Thymus (tissue), 11 donors: ENCODE results near the gene CMKLR1. TPM values are rescaled to one million over a fixed set of nuclear protein-coding genes. Genes with fewer than 3 reads are reported as not detected.

Experiments used
- DNase-seq, 9 donors: peaks; one replicate each; pipeline ENCODE4 v3.0.0-alpha.2; 2013; ENCODE audit warnings: low spot score in 9 of 9, low read depth in 6 of 9, missing footprints in 1 of 9
- H3K27ac ChIP-seq, 2 donors: one replicate each; pipeline ENCODE4 v1.5.1; 2013; ENCODE audit warnings: control low read depth in 1 of 2, low read depth in 1 of 2, low read length in 1 of 2, mild to moderate bottlenecking in 1 of 2, moderate library complexity in 1 of 2
- H3K27me3 ChIP-seq, 2 donors: one replicate each; pipeline ENCODE4 v1.5.1; 2013; ENCODE audit warnings: low read length in 1 of 2; ENCODE audit not compliant: control insufficient read depth in 2 of 2, insufficient read depth in 1 of 2
- H3K36me3 ChIP-seq, 2 donors: one replicate each; pipeline ENCODE4 v1.5.1; 2013; ENCODE audit warnings: low read length in 1 of 2, mild to moderate bottlenecking in 1 of 2, moderate library complexity in 1 of 2; ENCODE audit not compliant: control insufficient read depth in 2 of 2, insufficient read depth in 2 of 2
- H3K4me1 ChIP-seq, 2 donors: one replicate each; pipeline ENCODE4 v1.5.1; 2013; ENCODE audit warnings: low read length in 2 of 2; ENCODE audit not compliant: control insufficient read depth in 2 of 2, insufficient read depth in 2 of 2
- H3K4me3 ChIP-seq, 2 donors: one replicate each; pipeline ENCODE4 v1.5.1; 2013; ENCODE audit warnings: low read length in 2 of 2, control low read depth in 1 of 2, mild to moderate bottlenecking in 1 of 2
- H3K9me3 ChIP-seq, 2 donors: one replicate each; pipeline ENCODE4 v1.5.1; 2013; ENCODE audit warnings: low read length in 1 of 2, mild to moderate bottlenecking in 1 of 2; ENCODE audit not compliant: control insufficient read depth in 2 of 2, insufficient read depth in 1 of 2
- WGBS: extraction: QIAGEN DNeasy Blood & Tissue Kit; methylation state at CpG from one replicate; pipeline ENCODE4 v1.1.7; 2013; 5-methylcytosine and 5-hydroxymethylcytosine counted together
- polyA plus RNA-seq: library from polyadenylated mRNA; stranded (reverse); fragments of 200-250 nt; gene quantifications from one replicate; pipeline ENCODE4 v1.2.3, GENCODE V29; 2013
- total RNA-seq: library from RNA; stranded (reverse); fragments of 120-200 nt; gene quantifications from one replicate; pipeline ENCODE4 v1.2.4, GENCODE V29; 2013
- donor health status: healthy.

Gene CMKLR1
- total and polyA plus RNA-seq, 2 donors: 4.4 to 4.5 TPM

- Histone ChIP-seq H3K27ac (no peak overlapping the region), H3K36me3 (no peaks in the 10 kb centered on the region), H3K27me3 (no peaks in the 10 kb centered on the region), H3K4me3 (no peak overlapping the region), H3K4me1 (no peaks in the 10 kb centered on the region), H3K9me3 (no peaks in the 10 kb centered on the region)
- 94% methylated on average over 12 of the region's 12 CpGs for WGBS
- no peak for DNase-seq
These were observed 18.0 kb upstream of the CMKLR1 start for GRCh38 chr12:108356835-108357806.

GRCh38 chr12:108355069-108355468 is 16.0 kb upstream of the CMKLR1 start:
- no peak for DNase-seq
- no peaks in the 10 kb centered on the region for H3K4me1 ChIP-seq
- H3K36me3 ChIP-seq: no peaks in the 10 kb centered on the region
- H3K9me3 ChIP-seq: no peaks in the 10 kb centered on the region
- no peaks in the 10 kb centered on the region for H3K27me3 ChIP-seq
- 94% methylated on average over 2 of the region's 2 CpGs for WGBS
- no peak overlapping the region for H3K27ac ChIP-seq
- H3K4me3 ChIP-seq: no peak overlapping the region

GRCh38 chr12:108352591-108352990 is 13.5 kb upstream of the CMKLR1 start:
- Histone ChIP-seq H3K27me3 (no peaks in the 10 kb centered on the region), H3K27ac (no peak overlapping the region), H3K4me1 (no peaks in the 10 kb centered on the region), H3K36me3 (no peaks in the 10 kb centered on the region), H3K4me3 (no peak overlapping the region), H3K9me3 (no peaks in the 10 kb centered on the region)
- no peak for DNase-seq

GRCh38 chr12:108350511-108350910 is 11.4 kb upstream of the CMKLR1 start:
- no peaks in the 10 kb centered on the region for H3K36me3 ChIP-seq
- H3K27ac ChIP-seq: no peak overlapping the region
- H3K4me1 ChIP-seq: no peaks in the 10 kb centered on the region
- no peak for DNase-seq
- 97% methylated on average over 3 of the region's 3 CpGs for WGBS
- H3K27me3 ChIP-seq: no peaks in the 10 kb centered on the region
- H3K4me3 ChIP-seq: no peak overlapping the region
- no peaks in the 10 kb centered on the region for H3K9me3 ChIP-seq

GRCh38 chr12:108349278-108349688 is 10.2 kb upstream of the CMKLR1 start:
- WGBS: 74% methylated on average over 8 of the region's 8 CpGs
- H3K27me3 ChIP-seq: no peaks in the 10 kb centered on the region
- H3K9me3 ChIP-seq: no peaks in the 10 kb centered on the region
- H3K27ac ChIP-seq: no peak overlapping the region
- no peak overlapping the region for H3K4me3 ChIP-seq
- H3K4me1 ChIP-seq: no peaks in the 10 kb centered on the region
- no peak for DNase-seq
- H3K36me3 ChIP-seq: no peaks in the 10 kb centered on the region

- no peaks in the 10 kb centered on the region for H3K9me3 ChIP-seq
- 96% methylated on average over 9 of the region's 9 CpGs for WGBS
- H3K36me3 ChIP-seq: no peaks in the 10 kb centered on the region
- no peak overlapping the region for H3K27ac ChIP-seq
- no peaks in the 10 kb centered on the region for H3K4me1 ChIP-seq
- no peak overlapping the region for H3K4me3 ChIP-seq
- DNase-seq: no peak
- no peaks in the 10 kb centered on the region for H3K27me3 ChIP-seq
These were observed 9.7 kb upstream of the CMKLR1 start for GRCh38 chr12:108348842-108349241.

GRCh38 chr12:108346727-108347710 is 7.9 kb upstream of the CMKLR1 start:
- H3K4me3 ChIP-seq: no peak overlapping the region
- no peaks in the 10 kb centered on the region for H3K9me3 ChIP-seq
- no peak for DNase-seq
- no peaks in the 10 kb centered on the region for H3K27me3 ChIP-seq
- no peaks in the 10 kb centered on the region for H3K36me3 ChIP-seq
- no peak overlapping the region for H3K27ac ChIP-seq
- no peaks in the 10 kb centered on the region for H3K4me1 ChIP-seq
- 95% methylated on average over 6 of the region's 6 CpGs for WGBS

- Histone ChIP-seq H3K4me3 (no peak overlapping the region), H3K36me3 (no peaks in the 10 kb centered on the region), H3K27me3 (no peaks in the 10 kb centered on the region), H3K9me3 (no peaks in the 10 kb centered on the region), H3K27ac (no peak overlapping the region), H3K4me1 (no peaks in the 10 kb centered on the region)
- 78% methylated on average over 8 of the region's 8 CpGs for WGBS
- DNase-seq: no peak
These were observed 6.9 kb upstream of the CMKLR1 start for GRCh38 chr12:108345716-108346633.
